OCI-LY3 (cell line): ENCODE results near the gene DHX40.

Source experiments
- H2AFZ ChIP-seq: fragments of 200-600, 300-600 bp; shearing (Covaris generic); 2 replicates; pipeline ENCODE4 v1.6.0; 2014; ENCODE audit warnings: antibody characterized with exemption, low read depth, low read length
- H3K27ac ChIP-seq: fragments of 200-600, 300-600 bp; sonication (generic); 2 replicates; pipeline ENCODE4 v1.5.1; 2014; ENCODE audit warnings: mild to moderate bottlenecking, low read length, moderate library complexity, mixed read lengths
- H3K27me3 ChIP-seq: fragments of 200-600, 300-600 bp; sonication (generic); 2 replicates; pipeline ENCODE4 v1.6.1; 2014; ENCODE audit warnings: low read depth, low read length, mixed read lengths
- H3K36me3 ChIP-seq: fragments of 200-600, 300-600 bp; sonication (generic); replicated peaks from 2 replicates; pipeline ENCODE3; 2014; ENCODE audit warnings: low read depth, low read length, mixed read lengths
- H3K4me1 ChIP-seq: fragments of 300-600, 200-600 bp; sonication (generic); 2 replicates; pipeline ENCODE4 v1.6.1; 2014; ENCODE audit warnings: low read length, mixed read lengths
- H3K4me2 ChIP-seq: fragments of 200-600, 300-600 bp; sonication (generic); 2 replicates; pipeline ENCODE4 v1.6.1; 2014; ENCODE audit warnings: low read length, mixed read lengths
- H3K4me3 ChIP-seq: fragments of 300-600, 200-600 bp; sonication (generic); 2 replicates; pipeline ENCODE4 v1.5.1; 2014; ENCODE audit warnings: antibody characterized with exemption, mild to moderate bottlenecking, low read length, moderate library complexity
- H3K79me2 ChIP-seq: fragments of 300-600, 200-600 bp; shearing (Covaris generic); 2 replicates; pipeline ENCODE4 v1.6.1; 2014; ENCODE audit warnings: mild to moderate bottlenecking, low read length, mixed read lengths
- H3K9ac ChIP-seq: fragments of 300-600, 200-600 bp; shearing (Covaris generic); 2 replicates; pipeline ENCODE4 v1.6.0; 2014; ENCODE audit warnings: mild to moderate bottlenecking, low read length, moderate library complexity
- H3K9me3 ChIP-seq: fragments of 200-600, 300-600 bp; shearing (Covaris generic); 2 replicates; pipeline ENCODE4 v1.6.1; 2014; ENCODE audit warnings: low read length, mixed read lengths; ENCODE audit not compliant: insufficient read depth
- H4K20me1 ChIP-seq: fragments of 200-600, 300-600 bp; sonication (generic); 2 replicates; pipeline ENCODE4 v1.6.1; 2016; ENCODE audit warnings: low read length, mixed read lengths; ENCODE audit not compliant: insufficient read depth
- CTCF ChIP-seq: fragments of 200-600, 300-600 bp; sonication (generic); IDR thresholded peaks from 2 replicates; pipeline ENCODE4 v1.5.1; 2014; ENCODE audit warnings: antibody characterized with exemption, low read length, low read depth
- EZH2phosphoT487 ChIP-seq: fragments of 200-600 bp; shearing (Covaris generic); IDR thresholded peaks from 2 replicates; pipeline ENCODE4 v1.6.1; 2018; ENCODE audit warnings: antibody characterized with exemption, mixed run types, low read depth

DHX40 gene

GRCh38 chr17:59627274-59627673 is 61.9 kb downstream of the DHX40 start:
- no peak overlapping the region for H2AFZ ChIP-seq
- H3K79me2 ChIP-seq = peaks cover 100% of the 10 kb centered on the region
- H3K4me2 ChIP-seq = peak overlapping the region; percentile 74
- no peak overlapping the region for H3K9ac ChIP-seq
- no peaks in the 10 kb centered on the region for H3K27me3 ChIP-seq
- H4K20me1 ChIP-seq = peaks cover 96% of the 10 kb centered on the region
- H3K9me3 ChIP-seq = no peaks in the 10 kb centered on the region
- TF ChIP-seq CTCF (no peak), EZH2phosphoT487 (no peak)
- H3K4me3 ChIP-seq = peak overlapping the region; percentile 22
- H3K36me3 ChIP-seq = peaks cover 39% of the 10 kb centered on the region
- H3K27ac ChIP-seq = peak overlapping the region; percentile 40
- H3K4me1 ChIP-seq = peaks cover 46% of the 10 kb centered on the region

GRCh38 chr17:59627770-59628171 is 62.4 kb downstream of the DHX40 start:
- Histone ChIP-seq H2AFZ (no peak overlapping the region), H3K9me3 (no peaks in the 10 kb centered on the region), H3K9ac (no peak overlapping the region), H3K4me1 (peaks cover 41% of the 10 kb centered on the region), H4K20me1 (peaks cover 96% of the 10 kb centered on the region), H3K36me3 (peaks cover 39% of the 10 kb centered on the region), H3K79me2 (peaks cover 100% of the 10 kb centered on the region), H3K4me3 (peak overlapping the region; percentile 22), H3K4me2 (peak overlapping the region; percentile 74), H3K27me3 (no peaks in the 10 kb centered on the region), H3K27ac (peak overlapping the region; percentile 40)
- TF ChIP-seq CTCF = no peak
- TF ChIP-seq EZH2phosphoT487 = no peak

- no peak for TF ChIP-seq CTCF
- TF ChIP-seq EZH2phosphoT487 = no peak
- H4K20me1 ChIP-seq = peaks cover 94% of the 10 kb centered on the region
- H3K4me2 ChIP-seq = no peak overlapping the region
- no peak overlapping the region for H2AFZ ChIP-seq
- no peaks in the 10 kb centered on the region for H3K27me3 ChIP-seq
- H3K9me3 ChIP-seq = no peaks in the 10 kb centered on the region
- no peak overlapping the region for H3K4me3 ChIP-seq
- H3K36me3 ChIP-seq = peaks cover 32% of the 10 kb centered on the region
- H3K4me1 ChIP-seq = peaks cover 31% of the 10 kb centered on the region
- H3K79me2 ChIP-seq = peaks cover 100% of the 10 kb centered on the region
- no peak overlapping the region for H3K27ac ChIP-seq
- H3K9ac ChIP-seq = no peak overlapping the region
Measured at GRCh38 chr17:59629174-59629573, 63.8 kb downstream of the DHX40 start.

GRCh38 chr17:59631276-59631675 is 65.9 kb downstream of the DHX40 start:
- Histone ChIP-seq H3K4me3 (no peak overlapping the region), H4K20me1 (peaks cover 98% of the 10 kb centered on the region), H3K4me1 (peaks cover 35% of the 10 kb centered on the region), H3K9me3 (no peaks in the 10 kb centered on the region), H3K9ac (no peak overlapping the region), H3K36me3 (peaks cover 27% of the 10 kb centered on the region), H3K27ac (no peak overlapping the region), H3K4me2 (no peak overlapping the region), H3K27me3 (no peaks in the 10 kb centered on the region), H2AFZ (no peak overlapping the region), H3K79me2 (peaks cover 100% of the 10 kb centered on the region)
- no peak for TF ChIP-seq CTCF
- TF ChIP-seq EZH2phosphoT487 = no peak
